Activated CD8-positive, alpha-beta memory T cell treated with anti-CD3 and anti-CD28 coated beads, Interleukin-2, amount 50 U/mL, for 1 hour (primary cell): ENCODE results near the gene SNCA.

Source experiments
- DNase-seq: peaks from one replicate; pipeline ENCODE4 v3.0.0-alpha.2; 2020; ENCODE audit errors: extremely low read depth

Gene SNCA

DNA sequence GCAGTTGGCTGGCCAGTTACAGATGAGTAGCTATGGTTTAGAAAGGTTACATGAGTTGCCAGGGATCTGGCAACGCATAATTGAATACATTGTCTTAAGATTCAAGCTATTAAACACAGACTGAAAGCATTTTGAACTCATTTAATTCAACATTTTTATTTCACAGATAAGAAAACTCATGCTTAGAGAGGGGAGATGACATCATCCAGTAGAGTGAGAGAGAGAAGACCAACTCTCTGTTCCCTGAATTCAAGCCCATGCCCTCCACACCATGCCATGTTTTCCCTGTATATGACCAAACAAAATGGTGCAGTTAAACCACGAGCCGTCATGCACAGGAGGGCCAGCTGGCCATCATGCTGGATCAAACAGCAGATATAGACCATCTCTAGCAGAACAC is 22.6 kb downstream of the SNCA start:
- no peak for DNase-seq

DNA sequence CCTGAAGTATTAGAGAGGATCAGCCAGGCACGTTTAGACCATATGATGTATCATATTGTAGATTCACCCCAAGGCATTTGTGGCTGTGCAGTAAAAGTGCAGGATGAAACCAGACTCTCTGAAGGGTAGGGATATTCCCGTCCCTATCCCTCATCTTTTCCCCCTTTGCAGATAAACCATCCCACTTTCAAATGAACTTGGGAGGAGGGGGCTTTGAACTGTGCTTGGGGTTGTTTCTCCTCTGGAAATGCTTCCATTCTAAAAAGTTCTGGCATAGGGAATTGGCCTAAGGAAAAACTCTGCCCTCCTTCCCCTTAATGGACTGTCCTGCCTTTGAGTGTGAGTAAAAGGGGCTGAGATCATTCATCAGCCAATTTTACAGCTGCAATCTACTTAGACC is 23.8 kb downstream of the SNCA start:
- DNase-seq, result no peak

DNA sequence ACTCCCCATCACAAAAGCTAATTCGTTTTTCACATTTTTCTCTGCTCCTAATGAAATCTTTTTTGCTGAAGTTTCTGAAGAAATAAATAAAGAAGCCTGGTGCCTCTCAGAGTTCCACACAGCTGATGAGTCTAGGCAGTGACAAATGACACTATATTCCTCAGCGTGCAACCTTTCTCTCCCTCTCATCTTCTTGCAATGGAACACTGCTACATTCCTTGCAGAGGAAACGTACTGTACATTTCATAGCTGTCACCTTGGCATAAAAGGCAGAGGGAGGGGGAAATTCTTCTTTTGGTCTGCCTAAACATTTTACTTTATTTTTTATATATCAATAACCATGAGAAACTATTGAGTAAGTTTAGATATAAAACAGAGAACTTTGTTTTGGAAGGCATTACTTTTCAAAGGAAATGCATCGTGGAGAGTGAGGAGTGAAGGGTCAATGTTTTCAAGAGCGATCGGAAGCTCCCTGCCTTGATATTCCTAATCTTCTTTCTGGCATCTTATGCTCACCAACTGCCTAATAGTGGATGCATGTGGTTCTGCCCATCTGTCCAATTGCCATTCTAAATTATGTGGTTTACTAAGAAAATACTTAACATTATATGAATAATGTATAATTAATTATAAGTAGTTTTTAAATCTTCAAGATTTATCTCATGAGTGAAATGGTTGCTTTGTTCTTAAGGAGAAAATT is 29.4 kb downstream of the SNCA start:
- no peak for DNase-seq

DNA sequence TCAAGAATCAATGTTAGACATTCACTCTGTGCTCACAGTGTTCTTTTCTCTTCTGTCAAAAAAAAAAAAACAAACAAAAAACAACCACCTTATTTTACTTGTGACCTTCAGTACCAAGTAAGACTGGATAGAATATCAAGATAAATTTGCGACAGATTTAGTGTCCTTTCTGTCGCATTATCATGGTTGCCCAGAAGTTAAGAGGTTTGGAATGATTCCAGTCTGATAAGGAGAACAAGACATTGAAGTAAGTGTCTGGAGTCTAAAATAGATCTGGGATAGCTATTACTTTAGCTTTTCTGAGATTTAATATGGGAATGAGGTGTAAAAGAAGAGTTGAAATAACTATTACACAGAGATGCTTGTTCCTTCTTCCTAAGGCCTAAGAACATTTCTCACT is 31.7 kb downstream of the SNCA start:
- no peak for DNase-seq

DNA sequence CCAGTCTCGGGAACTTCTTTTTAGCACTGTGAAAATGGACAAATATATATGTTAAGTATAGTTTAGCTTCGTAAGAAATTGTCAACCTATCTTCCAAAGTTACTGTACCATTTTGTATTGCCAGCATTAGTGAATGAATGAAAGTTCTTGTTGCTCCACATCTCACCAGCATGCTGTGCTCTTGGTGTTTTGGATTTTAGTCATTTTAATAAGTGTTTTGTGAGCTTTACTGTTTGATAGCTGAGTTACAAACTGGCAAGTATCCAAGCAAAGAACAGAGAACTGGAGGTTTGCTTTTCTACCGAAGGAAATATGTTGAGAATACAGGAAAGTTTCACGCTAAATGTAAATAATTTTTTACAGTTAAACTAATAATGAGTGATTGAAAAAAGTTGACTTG is 33.0 kb downstream of the SNCA start:
- no peak for DNase-seq

- DNase-seq, result no peak
Observed at GRCh38 chr4:89803036-89803435, 33.9 kb downstream of the SNCA start.

DNA sequence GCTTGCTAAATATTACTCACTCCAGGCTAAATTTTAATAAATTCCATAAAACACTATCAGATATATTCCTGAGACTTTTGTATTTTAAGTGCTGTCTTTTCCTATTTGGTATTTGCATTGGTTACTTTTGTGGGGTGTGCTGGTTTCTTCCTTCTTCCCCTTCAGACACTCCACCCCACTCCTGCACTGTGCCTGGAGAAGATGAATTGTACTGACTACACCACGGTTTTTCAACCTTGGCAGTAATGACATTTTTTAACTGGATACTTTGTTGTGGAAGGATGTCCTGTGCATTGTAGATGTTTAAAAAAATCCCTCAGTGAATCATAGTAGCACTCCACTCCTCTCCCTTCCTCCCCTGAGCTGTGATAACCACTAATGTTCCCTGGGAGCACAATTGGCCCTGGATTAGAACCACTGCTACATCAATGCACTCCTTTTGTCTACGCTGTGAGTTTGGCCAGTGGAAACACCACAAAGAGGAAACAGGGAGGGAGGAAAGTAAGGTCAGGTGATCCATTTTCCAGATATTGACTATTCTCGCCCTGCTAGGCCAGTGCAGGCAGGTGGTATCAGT is 36.3 kb downstream of the SNCA start:
- DNase-seq, result no peak

DNA sequence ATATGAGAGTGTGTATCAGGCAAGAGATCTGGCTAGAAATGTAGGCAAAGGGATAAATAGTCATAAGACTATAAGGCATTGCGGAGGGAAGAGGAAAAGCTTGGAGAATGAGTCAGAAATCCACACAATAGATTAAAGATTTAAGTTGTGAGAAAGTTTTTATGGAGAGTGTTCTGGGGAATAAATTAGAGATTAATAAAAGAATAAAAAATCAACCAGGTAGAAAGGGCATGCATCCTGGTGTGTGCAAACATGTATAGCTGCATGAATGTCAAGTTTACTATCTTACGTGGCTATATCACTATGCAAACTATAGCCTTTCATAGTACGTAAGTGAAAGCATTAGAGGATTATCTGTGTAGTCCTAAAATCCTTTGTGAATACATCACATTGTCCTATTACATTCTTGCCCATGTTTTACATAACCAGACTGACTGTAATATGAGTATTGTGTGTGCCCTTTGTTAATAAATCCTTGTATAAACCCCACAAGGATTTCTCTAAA is 36.9 kb downstream of the SNCA start:
- DNase-seq, result no peak

DNA sequence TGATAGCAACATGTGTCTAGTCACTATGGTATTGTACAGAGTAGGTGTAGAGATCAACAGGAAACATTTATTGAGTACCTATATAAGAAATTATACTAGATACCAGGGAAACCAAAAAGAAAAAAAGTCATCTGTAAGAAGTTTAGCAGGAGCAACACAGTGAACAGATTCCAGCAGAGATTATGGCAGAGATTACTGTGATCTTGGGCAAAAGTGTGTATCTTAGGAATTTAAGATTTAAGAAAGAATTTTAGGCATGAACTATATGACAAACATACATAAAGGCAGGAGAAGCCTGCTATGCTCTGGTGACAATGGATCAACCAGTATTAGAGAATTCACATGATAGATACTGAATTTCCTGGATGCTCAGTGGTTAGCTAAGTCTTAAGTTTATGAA is 37.9 kb downstream of the SNCA start:
- DNase-seq, result no peak

GRCh38 chr4:89797117-89797516 is 39.8 kb downstream of the SNCA start:
- DNase-seq, result no peak

- DNase-seq, result no peak
Observed at GRCh38 chr4:89788206-89789072, 48.5 kb downstream of the SNCA start.

DNA sequence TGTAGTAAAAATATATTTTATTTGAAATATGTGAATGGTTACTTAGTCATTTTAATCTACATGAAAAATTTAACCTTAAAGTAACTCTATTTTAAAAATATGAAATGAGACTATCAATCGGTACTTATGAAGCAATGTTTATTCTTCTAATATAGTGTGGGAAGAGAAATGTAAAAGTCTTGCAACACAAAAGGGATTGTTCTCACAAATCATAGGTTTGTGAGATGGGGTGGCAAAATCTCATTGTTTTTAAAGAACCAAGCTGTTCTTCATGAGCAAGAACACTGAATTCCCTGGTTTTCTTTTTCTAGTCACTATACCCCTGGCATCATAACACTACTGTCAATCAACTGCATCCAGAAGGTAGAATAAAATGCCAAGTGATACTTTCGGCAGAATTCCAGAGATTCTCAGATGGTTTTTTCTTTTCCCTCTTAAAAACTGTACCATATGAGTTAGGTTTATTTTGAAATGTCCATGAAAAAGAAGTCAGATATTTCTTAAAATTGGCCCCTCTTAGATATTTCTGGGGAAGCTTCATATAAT is 52.2 kb downstream of the SNCA start:
- DNase-seq, result no peak

- DNase-seq, result no peak
Observed at GRCh38 chr4:89781321-89781720, 55.6 kb downstream of the SNCA start.

DNA sequence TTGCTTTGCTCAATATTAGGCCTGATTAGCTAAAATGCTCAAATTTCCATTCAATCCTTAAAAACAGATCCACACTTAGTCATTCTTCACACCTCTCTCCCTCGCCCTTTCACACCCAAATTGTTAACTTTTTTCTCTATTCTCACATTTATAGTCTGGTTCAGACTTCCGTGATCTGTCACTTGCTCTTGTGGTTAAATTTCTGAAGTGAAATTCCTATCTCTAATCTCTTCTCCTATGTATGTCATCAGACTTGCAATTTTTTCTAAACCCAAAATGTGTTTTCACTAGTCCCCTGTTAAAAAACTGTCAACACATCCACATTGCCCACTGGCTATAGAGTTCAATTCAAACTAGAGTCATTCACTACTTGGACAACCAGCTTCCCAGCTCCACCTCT is 63.2 kb downstream of the SNCA start:
- DNase-seq, result no peak

DNA sequence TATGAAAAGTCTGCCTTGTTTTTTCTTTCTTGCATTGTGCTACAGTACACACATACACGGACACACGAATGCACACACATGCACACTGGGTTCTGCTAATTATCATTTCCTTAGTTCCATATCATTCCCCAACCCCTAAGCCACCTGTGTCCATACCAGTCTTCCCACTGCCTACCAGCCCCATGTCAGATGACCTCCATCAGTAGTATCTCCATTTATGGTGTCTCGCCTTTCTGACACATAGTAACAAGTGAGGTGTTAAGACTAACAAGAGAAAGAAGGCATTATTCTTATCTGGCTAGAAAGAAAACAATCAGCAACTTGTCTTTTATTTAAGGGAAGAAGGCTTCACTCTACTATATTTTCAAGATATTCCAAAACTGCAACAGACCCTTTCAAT is 67.1 kb downstream of the SNCA start:
- DNase-seq, result no peak

DNA sequence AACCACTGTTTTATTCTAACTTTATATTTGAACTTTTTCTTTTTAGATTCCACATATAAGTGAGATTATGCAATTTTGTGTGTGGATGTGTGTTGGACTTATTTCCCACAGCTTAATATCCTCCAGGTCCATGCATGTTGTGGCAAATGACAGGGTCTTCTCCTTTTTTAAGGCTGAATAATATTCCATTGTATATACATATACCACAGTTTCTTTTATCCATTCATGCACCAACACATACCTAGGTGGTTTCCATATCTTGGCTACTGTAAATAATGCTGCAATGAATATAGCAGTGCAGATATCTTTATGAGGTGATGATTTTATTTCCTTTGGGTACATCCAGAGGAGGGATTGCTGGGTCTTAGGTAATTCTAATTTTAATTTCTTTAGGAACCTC is 69.0 kb downstream of the SNCA start:
- no peak for DNase-seq

DNA sequence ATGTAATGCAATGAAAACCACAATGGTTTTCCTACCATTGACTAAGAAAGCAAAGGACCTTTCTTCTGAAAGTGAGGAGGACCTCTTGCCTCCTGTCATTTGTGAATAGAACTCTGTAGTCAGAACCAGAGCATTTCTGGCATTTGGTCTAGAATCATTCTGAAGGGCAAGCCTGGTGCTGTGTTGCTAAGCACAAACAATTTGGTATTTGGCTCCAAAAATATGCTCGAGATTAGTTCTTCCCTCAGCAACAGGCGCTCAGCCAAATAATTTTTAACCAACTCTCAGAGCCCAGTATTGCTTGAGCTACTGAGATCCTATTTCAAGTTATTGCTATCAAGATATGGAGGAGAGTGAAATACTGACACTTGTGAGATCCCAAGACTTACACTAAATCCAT is 71.0 kb downstream of the SNCA start:
- DNase-seq, result no peak

GRCh38 chr4:89765528-89765927 is 71.4 kb downstream of the SNCA start:
- DNase-seq, result no peak

- no peak for DNase-seq
Observed at GRCh38 chr4:89762311-89762710, 74.7 kb downstream of the SNCA start.

GRCh38 chr4:89759426-89759825 is 77.5 kb downstream of the SNCA start:
- no peak for DNase-seq

- no peak for DNase-seq
Observed at GRCh38 chr4:89757154-89757719, 79.7 kb downstream of the SNCA start.

GRCh38 chr4:89755220-89755619 is 81.7 kb downstream of the SNCA start:
- DNase-seq, result no peak
